Measurements from ENCODE around the gene TRAK1. TPM values are rescaled to one million over a fixed set of nuclear protein-coding genes. Genes with fewer than 3 reads are reported as not detected.
A peak's percentile ranks its signal among the peaks of the same experiment; 100 is the strongest.

The TRAK1 gene
- total and polyA plus RNA-seq, 10 donors, result 15.4 to 60.0 (median 47.8) TPM

DNA sequence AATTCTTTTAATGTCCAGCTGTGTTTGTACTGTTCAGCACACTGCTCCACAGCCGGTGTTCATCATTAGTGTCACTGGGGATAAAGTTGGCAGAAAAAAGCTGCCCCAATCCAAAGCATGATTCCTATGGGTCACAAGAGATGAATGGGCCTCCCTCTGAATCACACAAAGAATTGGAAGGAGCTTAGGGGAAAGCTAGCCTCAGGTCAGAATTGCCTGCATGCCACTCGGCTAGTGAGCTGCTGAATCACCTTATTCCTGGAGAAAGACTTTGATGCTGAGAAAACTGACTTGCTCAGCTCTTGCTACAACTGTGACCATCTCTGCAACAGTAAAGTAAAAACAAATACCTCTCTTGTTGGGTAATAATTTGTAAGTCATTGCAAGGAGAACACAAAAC is 171.4 kb downstream of the TRAK1 start:
- WGBS, 5 donors, result 43 to 68% (median 64%) methylated on average over 2 of the region's 2 CpGs
- DNase-seq, result no peak
- no peaks in the 10 kb centered on the region for H3K36me3 ChIP-seq
- H3K4me3 ChIP-seq, result no peak overlapping the region
- intact Hi-C loops (cut with DNase I; ENCODE audit: low total_unique reads), result no loop called here
- no peak for TF ChIP-seq POLR2A (IDR thresholded peaks at IDR 0.05)
- no peak overlapping the region for H3K27ac ChIP-seq
- H3K27me3 ChIP-seq (replicated peaks in 1 of 7), result peaks cover 0 to 94% (median 52%) of the 10 kb centered on the region in 7 donors
- H3K9me3 ChIP-seq, result no peaks in the 10 kb centered on the region
- peaks cover 11 to 31% (median 21%) of the 10 kb centered on the region in 6 donors for H3K4me1 ChIP-seq

DNA sequence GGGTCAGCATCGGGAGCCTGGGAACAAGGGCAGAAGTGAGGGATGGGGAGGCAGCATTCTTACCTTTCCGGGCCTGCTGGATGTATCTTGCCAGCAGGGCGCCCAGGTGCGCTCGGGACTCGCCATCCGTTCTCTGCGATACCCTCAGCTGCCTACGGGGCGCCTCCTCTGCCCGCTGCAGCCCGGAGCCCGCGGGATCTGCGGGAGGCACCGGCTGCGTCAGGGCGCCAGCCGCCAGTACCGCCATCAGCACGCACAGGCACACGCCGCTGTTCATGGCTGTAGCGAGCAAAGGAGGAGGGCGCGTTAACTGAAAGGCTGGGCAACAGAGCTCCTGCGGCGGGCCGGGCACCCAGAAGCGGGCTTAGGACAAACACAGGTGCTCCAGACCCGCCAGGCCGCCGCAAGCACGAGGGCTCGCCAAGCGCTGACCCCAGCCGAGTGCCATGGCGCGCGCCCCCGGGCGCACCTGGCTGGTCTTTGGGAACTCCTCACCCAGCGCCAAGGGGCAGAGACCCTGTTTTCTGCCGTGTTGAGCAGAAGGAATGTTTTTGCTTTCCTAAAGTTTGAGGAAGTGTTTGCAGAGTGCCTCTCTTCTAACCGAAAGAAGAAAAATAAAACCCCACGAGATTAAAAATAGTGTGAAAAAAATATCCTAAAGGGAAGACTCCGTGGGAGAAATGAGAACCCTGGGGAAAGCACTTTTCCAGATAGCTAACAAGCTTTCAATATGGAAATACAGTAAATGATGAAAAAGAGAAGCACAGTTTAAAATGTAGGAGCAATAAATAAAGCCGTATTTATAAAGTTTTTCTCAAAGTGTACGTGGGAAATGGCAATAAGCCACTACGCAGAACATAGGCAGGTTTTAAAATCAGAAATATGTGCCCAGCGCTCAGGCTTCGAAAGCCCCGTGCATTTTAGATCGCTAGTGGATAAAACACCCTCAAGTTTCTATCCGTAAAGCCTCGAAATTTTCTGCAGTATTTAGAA is 172.5 kb downstream of the TRAK1 start:
- H3K27ac ChIP-seq, result no peak overlapping the region
- TF ChIP-seq CTCF (IDR thresholded peaks at IDR 0.05 in 8 of 11, conservative IDR thresholded peaks at IDR 0.05 in 3 of 11) (no peak), POLR2AphosphoS5 (IDR thresholded peaks at IDR 0.05) (no peak), POLR2A (IDR thresholded peaks at IDR 0.05) (no peak)
- intact Hi-C loops (cut with DNase I; ENCODE audit: low total_unique reads), result no loop called here
- DNase-seq, result peak; percentile 68
- H3K4me1 ChIP-seq, result peaks cover 11 to 31% (median 21%) of the 10 kb centered on the region in 6 donors
- peak overlapping the region in 4 of 8 donors; percentile 8 to 49 (median 16) for H3K4me3 ChIP-seq
- H3K9me3 ChIP-seq, result no peaks in the 10 kb centered on the region
- peaks cover 0 to 94% (median 55%) of the 10 kb centered on the region in 7 donors for H3K27me3 ChIP-seq (replicated peaks in 1 of 7)
- 11 to 23% (median 12%) methylated on average over 30 to 56 of the region's 56 CpGs for WGBS, 5 donors
- no peaks in the 10 kb centered on the region for H3K36me3 ChIP-seq

DNA sequence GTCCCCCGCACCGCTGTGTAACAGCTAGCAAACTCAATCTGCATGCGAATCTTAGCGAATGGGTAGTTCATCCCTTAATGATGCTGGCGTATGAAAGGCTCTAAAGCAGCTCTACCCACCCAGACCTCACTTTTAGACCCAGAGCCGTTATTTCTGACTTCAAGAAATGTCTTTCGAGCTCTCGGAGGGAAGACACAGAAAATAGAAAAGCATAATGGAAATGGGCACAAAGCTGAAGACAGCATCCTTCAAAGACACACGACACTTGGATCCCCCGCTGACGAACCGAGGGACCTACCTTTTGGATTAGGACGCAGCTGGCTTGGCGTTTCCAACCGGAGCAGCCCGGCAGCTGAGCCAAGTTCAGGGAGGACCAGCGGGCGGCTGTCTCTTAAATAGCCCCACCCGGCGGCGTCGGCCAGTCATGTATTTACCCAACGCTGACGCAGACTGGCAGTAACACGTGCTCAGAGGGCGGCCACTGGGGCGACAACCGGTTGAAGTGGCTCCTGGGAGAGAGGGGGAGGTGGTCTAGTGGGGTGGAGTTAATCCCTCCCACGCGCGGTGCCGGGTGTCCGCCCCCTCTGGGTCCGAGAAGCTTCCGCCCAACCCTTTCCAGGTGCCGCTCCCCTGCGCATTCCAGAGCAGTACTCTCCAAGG is 173.4 kb downstream of the TRAK1 start:
- Histone ChIP-seq H3K9me3 (no peaks in the 10 kb centered on the region), H3K4me3 (peak overlapping the region in 1 of 8 donors; percentile 36), H3K27ac (no peak overlapping the region), H3K4me1 (peaks cover 11 to 31% (median 21%) of the 10 kb centered on the region in 6 donors), H3K27me3 (replicated peaks in 1 of 7) (peaks cover 0 to 96% (median 55%) of the 10 kb centered on the region in 7 donors), H3K36me3 (no peaks in the 10 kb centered on the region)
- 14 to 36% (median 18%) methylated on average over 16 to 37 of the region's 37 CpGs for WGBS, 5 donors
- DNase-seq, result no peak
- intact Hi-C loops (cut with DNase I; ENCODE audit: low total_unique reads), result no loop called here
- no peak for TF ChIP-seq POLR2AphosphoS5 (IDR thresholded peaks at IDR 0.05)
- no peak for TF ChIP-seq POLR2A (IDR thresholded peaks at IDR 0.05)
- no peak for TF ChIP-seq CTCF (IDR thresholded peaks at IDR 0.05 in 8 of 11, conservative IDR thresholded peaks at IDR 0.05 in 3 of 11)

- no peak overlapping the region for H3K27ac ChIP-seq
- 13 to 26% (median 20%) methylated on average over 39 to 60 of the region's 60 CpGs for WGBS, 5 donors
- intact Hi-C loops (cut with DNase I; ENCODE audit: low total_unique reads), result no loop called here
- peaks cover 0 to 96% (median 52%) of the 10 kb centered on the region in 7 donors for H3K27me3 ChIP-seq (replicated peaks in 1 of 7)
- no peaks in the 10 kb centered on the region for H3K36me3 ChIP-seq
- no peak for TF ChIP-seq POLR2A (IDR thresholded peaks at IDR 0.05)
- TF ChIP-seq CTCF (IDR thresholded peaks at IDR 0.05 in 8 of 11, conservative IDR thresholded peaks at IDR 0.05 in 3 of 11), result no peak
- TF ChIP-seq POLR2AphosphoS5 (IDR thresholded peaks at IDR 0.05), result no peak
- H3K4me1 ChIP-seq, result peaks cover 11 to 31% (median 21%) of the 10 kb centered on the region in 6 donors
- peak overlapping the region in 1 of 8 donors; percentile 36 for H3K4me3 ChIP-seq
- no peaks in the 10 kb centered on the region for H3K9me3 ChIP-seq
- no peak for DNase-seq
Measured at GRCh38 chr3:42265059-42265991, 174.2 kb downstream of the TRAK1 start.
